Gastroesophageal sphincter (tissue), 3 donors: ENCODE measurements around the gene DNAJB1.

Experiments used
- EP300 ChIP-seq: sonication (generic); formaldehyde crosslinking; IDR thresholded peaks from one replicate; pipeline ENCODE4 v1.6.1; 2017; ENCODE audit warnings: antibody characterized with exemption, mild to moderate bottlenecking
- POLR2AphosphoS5 ChIP-seq: sonication (generic); formaldehyde crosslinking; IDR thresholded peaks from one replicate; pipeline ENCODE4 v1.6.1; 2017; ENCODE audit warnings: antibody characterized with exemption
- TF ChIP-seq, protein P1 (sequence below), 4 experiments: fragments of 200-600 bp in 2 of 4; fragments of 450-650 bp in 2 of 4; sonication (generic) in 1 of 4; IDR thresholded peaks; one replicate each; pipeline ENCODE4 v1.5.1; 2017 to 2019; ENCODE audit warnings: antibody characterized with exemption in 4 of 4, mild to moderate bottlenecking in 2 of 4, moderate library complexity in 2 of 4

DNA sequence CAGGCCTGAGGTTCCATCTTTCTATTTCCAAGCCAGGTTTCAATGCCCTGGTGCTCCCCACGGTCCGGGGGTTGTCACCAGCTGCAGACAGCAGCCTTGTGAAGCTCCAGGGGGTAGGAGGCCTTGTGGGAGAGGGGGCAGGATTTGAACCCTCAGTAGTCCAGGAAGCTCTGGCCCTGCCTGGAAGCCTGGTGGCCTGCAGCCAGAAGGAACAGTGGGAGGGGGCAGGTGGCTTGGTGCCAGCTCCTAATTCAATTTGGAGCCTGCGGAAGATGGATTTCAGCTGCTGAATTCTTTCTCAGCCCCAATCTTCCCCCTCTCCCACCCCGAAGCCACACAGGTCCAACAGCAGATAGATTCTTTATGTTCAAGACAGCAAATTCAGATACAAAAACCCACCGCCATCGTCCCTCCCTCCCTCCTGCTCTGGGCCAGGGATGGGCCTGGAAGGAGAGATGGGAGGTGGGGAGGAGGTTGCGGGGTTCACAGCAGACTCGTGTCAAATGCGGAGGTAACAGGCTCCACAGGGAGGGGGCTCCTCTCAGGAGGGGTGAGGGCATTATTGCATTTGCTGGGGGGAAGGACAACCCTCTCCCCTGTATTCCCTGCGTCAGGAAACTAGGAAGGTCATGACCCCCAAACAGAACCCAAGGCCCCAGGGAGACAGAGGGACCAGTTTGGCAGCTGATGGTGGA, 40.6 kb downstream of the DNAJB1 start:
- TF ChIP-seq, protein P1, sequence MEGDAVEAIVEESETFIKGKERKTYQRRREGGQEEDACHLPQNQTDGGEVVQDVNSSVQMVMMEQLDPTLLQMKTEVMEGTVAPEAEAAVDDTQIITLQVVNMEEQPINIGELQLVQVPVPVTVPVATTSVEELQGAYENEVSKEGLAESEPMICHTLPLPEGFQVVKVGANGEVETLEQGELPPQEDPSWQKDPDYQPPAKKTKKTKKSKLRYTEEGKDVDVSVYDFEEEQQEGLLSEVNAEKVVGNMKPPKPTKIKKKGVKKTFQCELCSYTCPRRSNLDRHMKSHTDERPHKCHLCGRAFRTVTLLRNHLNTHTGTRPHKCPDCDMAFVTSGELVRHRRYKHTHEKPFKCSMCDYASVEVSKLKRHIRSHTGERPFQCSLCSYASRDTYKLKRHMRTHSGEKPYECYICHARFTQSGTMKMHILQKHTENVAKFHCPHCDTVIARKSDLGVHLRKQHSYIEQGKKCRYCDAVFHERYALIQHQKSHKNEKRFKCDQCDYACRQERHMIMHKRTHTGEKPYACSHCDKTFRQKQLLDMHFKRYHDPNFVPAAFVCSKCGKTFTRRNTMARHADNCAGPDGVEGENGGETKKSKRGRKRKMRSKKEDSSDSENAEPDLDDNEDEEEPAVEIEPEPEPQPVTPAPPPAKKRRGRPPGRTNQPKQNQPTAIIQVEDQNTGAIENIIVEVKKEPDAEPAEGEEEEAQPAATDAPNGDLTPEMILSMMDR (IDR thresholded peaks at IDR 0.05): no peak
- TF ChIP-seq POLR2AphosphoS5: no peak
- TF ChIP-seq EP300: no peak
